ENCODE measurements around the gene SCFD2.

SCFD2 gene

GRCh38 chr4:53186714-53187358 is 179.0 kb downstream of the SCFD2 start:
- TF ChIP-seq GATA2 (IDR thresholded peaks at IDR 0.05; ENCODE audit: low read depth, low read length) (no peak), GATA3 (IDR thresholded peaks at IDR 0.05; ENCODE audit: low read depth, low read length) (no peak)

- TF ChIP-seq GATA3 (IDR thresholded peaks at IDR 0.05; ENCODE audit: low read depth, low read length) (no peak), GATA2 (IDR thresholded peaks at IDR 0.05; ENCODE audit: low read depth, low read length) (no peak)
These were observed 179.8 kb downstream of the SCFD2 start for GRCh38 chr4:53185869-53186585.

GRCh38 chr4:53183754-53184153 is 182.1 kb downstream of the SCFD2 start:
- TF ChIP-seq GATA2 (IDR thresholded peaks at IDR 0.05; ENCODE audit: low read depth, low read length) (no peak), GATA3 (IDR thresholded peaks at IDR 0.05; ENCODE audit: low read depth, low read length) (no peak)

GRCh38 chr4:53175640-53176039 is 190.2 kb downstream of the SCFD2 start:
- no peak for TF ChIP-seq GATA3 (IDR thresholded peaks at IDR 0.05; ENCODE audit: low read depth, low read length)

GRCh38 chr4:53174823-53175222 is 191.0 kb downstream of the SCFD2 start:
- TF ChIP-seq GATA3 (IDR thresholded peaks at IDR 0.05; ENCODE audit: low read depth, low read length) (no peak), GATA2 (IDR thresholded peaks at IDR 0.05; ENCODE audit: low read depth, low read length) (no peak)

GRCh38 chr4:53173576-53173975 is 192.3 kb downstream of the SCFD2 start:
- TF ChIP-seq GATA3 (IDR thresholded peaks at IDR 0.05; ENCODE audit: low read depth, low read length) (no peak), GATA2 (IDR thresholded peaks at IDR 0.05; ENCODE audit: low read depth, low read length) (no peak)

- TF ChIP-seq GATA3 (IDR thresholded peaks at IDR 0.05; ENCODE audit: low read depth, low read length) (no peak), GATA2 (IDR thresholded peaks at IDR 0.05; ENCODE audit: low read depth, low read length) (no peak)
These were observed 194.1 kb downstream of the SCFD2 start for GRCh38 chr4:53171797-53172196.

- TF ChIP-seq GATA3 (IDR thresholded peaks at IDR 0.05; ENCODE audit: low read depth, low read length) (no peak), GATA2 (IDR thresholded peaks at IDR 0.05; ENCODE audit: low read depth, low read length) (no peak)
These were observed 195.9 kb downstream of the SCFD2 start for GRCh38 chr4:53169695-53170617.

- TF ChIP-seq GATA2 (IDR thresholded peaks at IDR 0.05; ENCODE audit: low read depth, low read length) (no peak), GATA3 (IDR thresholded peaks at IDR 0.05; ENCODE audit: low read depth, low read length) (no peak)
These were observed 197.6 kb downstream of the SCFD2 start for GRCh38 chr4:53168228-53168627.

- TF ChIP-seq GATA2 (IDR thresholded peaks at IDR 0.05; ENCODE audit: low read depth, low read length) = no peak
- no peak for TF ChIP-seq GATA3 (IDR thresholded peaks at IDR 0.05; ENCODE audit: low read depth, low read length)
These were observed 202.9 kb downstream of the SCFD2 start for GRCh38 chr4:53162969-53163368.

- TF ChIP-seq GATA3 (IDR thresholded peaks at IDR 0.05; ENCODE audit: low read depth, low read length) (no peak), GATA2 (IDR thresholded peaks at IDR 0.05; ENCODE audit: low read depth, low read length) (no peak)
These were observed 204.0 kb downstream of the SCFD2 start for GRCh38 chr4:53161787-53162433.

- TF ChIP-seq GATA3 (IDR thresholded peaks at IDR 0.05; ENCODE audit: low read depth, low read length) = no peak
- TF ChIP-seq GATA2 (IDR thresholded peaks at IDR 0.05; ENCODE audit: low read depth, low read length) = no peak
These were observed 204.6 kb downstream of the SCFD2 start for GRCh38 chr4:53161051-53161786.

- TF ChIP-seq GATA3 (IDR thresholded peaks at IDR 0.05; ENCODE audit: low read depth, low read length) = no peak
These were observed 209.0 kb downstream of the SCFD2 start for GRCh38 chr4:53156896-53157295.

Measured in SH-SY5Y (cell line).